GM23338 (cell line): Measurements from ENCODE around the gene TCF7. TPM values are rescaled to one million over a fixed set of nuclear protein-coding genes. Genes with fewer than 3 reads are reported as not detected.
A peak's percentile ranks its signal among the peaks of the same experiment; 100 is the strongest.

Experiments used
- ATAC-seq: fragments of 200-7000 bp; cut with Tn5 transposase; 3 replicates; pipeline ENCODE4 v1.9.1; 2020
- DNase-seq: peaks from one replicate; pipeline ENCODE4 v3.0.0-alpha.2; 2015; ENCODE audit warnings: low spot score
- H2AFZ ChIP-seq: fragments of 200-600 bp; sonication (generic); 2 replicates; pipeline ENCODE4 v1.8.0; 2016; ENCODE audit warnings: antibody characterized with exemption, mild to moderate bottlenecking, moderate library complexity
- H3F3A ChIP-seq: fragments of 200-600 bp; sonication (generic); replicated peaks from 2 replicates; pipeline ENCODE4 v1.8.0; 2017; ENCODE audit warnings: antibody characterized with exemption, mixed run types, low read depth
- H3K27ac ChIP-seq: fragments of 200-600 bp; sonication (generic); 2 replicates; pipeline ENCODE4 v1.6.1; 2016; ENCODE audit warnings: low read depth
- H3K27me3 ChIP-seq: fragments of 200-600 bp; sonication (generic); 2 replicates; pipeline ENCODE4 v1.8.0; 2016; ENCODE audit warnings: mild to moderate bottlenecking, mixed run types, moderate library complexity; ENCODE audit not compliant: insufficient read depth
- H3K36me3 ChIP-seq: fragments of 200-600 bp; sonication (generic); 2 replicates; pipeline ENCODE4 v1.8.0; 2016; ENCODE audit warnings: mild to moderate bottlenecking; ENCODE audit not compliant: insufficient read depth
- H3K4me1 ChIP-seq: fragments of 200-600 bp; sonication (generic); 2 replicates; pipeline ENCODE4 v1.8.0; 2016; ENCODE audit warnings: mild to moderate bottlenecking, moderate library complexity; ENCODE audit not compliant: insufficient read depth
- H3K4me2 ChIP-seq: fragments of 200-600 bp; sonication (generic); 2 replicates; pipeline ENCODE4 v1.7.1; 2017; ENCODE audit warnings: mixed run types
- H3K4me3 ChIP-seq: fragments of 200-600 bp; sonication (generic); 2 replicates; pipeline ENCODE4 v1.6.1; 2016; ENCODE audit warnings: mixed run types
- H3K79me2 ChIP-seq: fragments of 200-600 bp; sonication (generic); replicated peaks from 2 replicates; pipeline ENCODE4 v1.8.0; 2017; ENCODE audit warnings: mild to moderate bottlenecking; ENCODE audit not compliant: insufficient read depth
- H3K9me2 ChIP-seq: fragments of 200-600 bp; sonication (generic); 2 replicates; pipeline ENCODE4 v1.8.0; 2017; ENCODE audit not compliant: insufficient read depth
- H4K20me1 ChIP-seq: fragments of 200-600 bp; sonication (generic); replicated peaks from 2 replicates; pipeline ENCODE4 v1.8.0; 2017; ENCODE audit warnings: mild to moderate bottlenecking; ENCODE audit not compliant: insufficient read depth
- H3K27ac Mint-ChIP-seq: 2 replicates; pipeline ENCODE4 v1.8.0; 2020; ENCODE audit warnings: inconsistent platforms, mild to moderate bottlenecking, moderate library complexity, mixed read lengths
- H3K27me3 Mint-ChIP-seq: 3 replicates; pipeline ENCODE4 v1.8.0; 2022; ENCODE audit warnings: low read depth, mild to moderate bottlenecking, moderate library complexity, mixed read lengths, inconsistent platforms; ENCODE audit not compliant: insufficient read depth, poor library complexity
- H3K36me3 Mint-ChIP-seq: 3 replicates; pipeline ENCODE4 v1.8.0; 2021; ENCODE audit warnings: low read depth, mild to moderate bottlenecking, inconsistent platforms, moderate library complexity, mixed read lengths
- H3K4me1 Mint-ChIP-seq: 3 replicates; pipeline ENCODE4 v1.8.0; 2020; ENCODE audit warnings: mild to moderate bottlenecking, inconsistent platforms, mixed read lengths
- H3K4me3 Mint-ChIP-seq: 3 replicates; pipeline ENCODE4 v1.8.0; 2021; ENCODE audit warnings: moderate library complexity, mild to moderate bottlenecking, inconsistent platforms, mixed read lengths
- H3K9me3 Mint-ChIP-seq: 3 replicates; pipeline ENCODE4 v1.8.0; 2020; ENCODE audit warnings: moderate library complexity, mild to moderate bottlenecking, inconsistent platforms, mixed read lengths
- CREB1 ChIP-seq: fragments of 250-450 bp; sonication (Bioruptor Pico); IDR thresholded peaks from 2 replicates; pipeline ENCODE4 v1.5.0; 2020; ENCODE audit warnings: low read depth, mild to moderate bottlenecking, moderate library complexity
- CTCF ChIP-seq, 2 experiments: fragments of 200-600 bp in 1 of 2; sonication (generic) in 1 of 2; conservative IDR thresholded peaks; 2 replicates each; pipeline versions ENCODE4 v1.5.1 to v1.6.1; 2016 to 2017; ENCODE audit warnings: antibody characterized with exemption in 2 of 2, low read depth in 2 of 2, mild to moderate bottlenecking in 2 of 2, moderate library complexity in 1 of 2
- EZH2phosphoT487 ChIP-seq: fragments of 200-600 bp; sonication (generic); IDR thresholded peaks from one replicate; pipeline ENCODE4 v1.8.1; 2018; ENCODE audit warnings: antibody characterized with exemption; ENCODE audit not compliant: unreplicated experiment
- JUNB ChIP-seq: IDR thresholded peaks from one replicate; pipeline ENCODE4 v1.6.1; 2016; ENCODE audit warnings: antibody characterized with exemption; ENCODE audit not compliant: unreplicated experiment
- NANOG ChIP-seq: IDR thresholded peaks from 2 replicates; pipeline ENCODE4 v1.6.1; 2016; ENCODE audit warnings: antibody characterized with exemption, borderline replicate concordance
- POLR2AphosphoS5 ChIP-seq: IDR thresholded peaks from 2 replicates; pipeline ENCODE4 v1.6.1; 2016; ENCODE audit warnings: antibody characterized with exemption, low read depth
- ZNF114 ChIP-seq: fragments of 250-450 bp; sonication (Bioruptor Pico); IDR thresholded peaks from 2 replicates; pipeline ENCODE4 v1.5.0; 2020; ENCODE audit warnings: mild to moderate bottlenecking, moderate library complexity
- ZNF331 ChIP-seq: fragments of 250-450 bp; sonication (Bioruptor Pico); IDR thresholded peaks from 2 replicates; pipeline ENCODE4 v1.5.0; 2020; ENCODE audit warnings: low read depth, mild to moderate bottlenecking, moderate library complexity
- polyA plus RNA-seq: library from polyadenylated mRNA; unstranded; fragments of >200 nt; fragmentation: Nextera tagmentation; extraction: Ambion mirVana; gene quantifications from 2 replicates; pipeline ENCODE4 v1.2.1, GENCODE V29; 2016
- total RNA-seq: library from RNA; depleted of rRNA; stranded (reverse); fragments of >200 nt; shearing (Covaris generic); gene quantifications from 2 replicates; pipeline ENCODE4 v1.2.3, GENCODE V29; 2014
- TF ChIP-seq, protein P1 (sequence below): IDR thresholded peaks from one replicate; pipeline ENCODE4 v1.6.1; 2018; ENCODE audit warnings: antibody characterized with exemption; ENCODE audit not compliant: unreplicated experiment
- TF ChIP-seq, protein P2 (sequence below): fragments of 250-450 bp; sonication (Bioruptor Pico); IDR thresholded peaks from 2 replicates; pipeline ENCODE4 v1.5.0; 2020; ENCODE audit warnings: mild to moderate bottlenecking, moderate library complexity

Gene TCF7
- total and polyA plus RNA-seq, 2 experiments from 2014 or later, result 5.6 to 8.1 TPM

- no peak for ATAC-seq
- TF ChIP-seq NANOG (no peak), POLR2AphosphoS5 (no peak), ZNF331 (CRISPR knock-in tag) (no peak), CREB1 (CRISPR knock-in tag) (no peak), ZNF114 (CRISPR knock-in tag) (no peak), JUNB (no peak), CTCF (conservative IDR thresholded peaks at IDR 0.05; ENCODE audit: low read depth in 2 of 2) (no peak), EZH2phosphoT487 (no peak)
- TF ChIP-seq, protein P1, sequence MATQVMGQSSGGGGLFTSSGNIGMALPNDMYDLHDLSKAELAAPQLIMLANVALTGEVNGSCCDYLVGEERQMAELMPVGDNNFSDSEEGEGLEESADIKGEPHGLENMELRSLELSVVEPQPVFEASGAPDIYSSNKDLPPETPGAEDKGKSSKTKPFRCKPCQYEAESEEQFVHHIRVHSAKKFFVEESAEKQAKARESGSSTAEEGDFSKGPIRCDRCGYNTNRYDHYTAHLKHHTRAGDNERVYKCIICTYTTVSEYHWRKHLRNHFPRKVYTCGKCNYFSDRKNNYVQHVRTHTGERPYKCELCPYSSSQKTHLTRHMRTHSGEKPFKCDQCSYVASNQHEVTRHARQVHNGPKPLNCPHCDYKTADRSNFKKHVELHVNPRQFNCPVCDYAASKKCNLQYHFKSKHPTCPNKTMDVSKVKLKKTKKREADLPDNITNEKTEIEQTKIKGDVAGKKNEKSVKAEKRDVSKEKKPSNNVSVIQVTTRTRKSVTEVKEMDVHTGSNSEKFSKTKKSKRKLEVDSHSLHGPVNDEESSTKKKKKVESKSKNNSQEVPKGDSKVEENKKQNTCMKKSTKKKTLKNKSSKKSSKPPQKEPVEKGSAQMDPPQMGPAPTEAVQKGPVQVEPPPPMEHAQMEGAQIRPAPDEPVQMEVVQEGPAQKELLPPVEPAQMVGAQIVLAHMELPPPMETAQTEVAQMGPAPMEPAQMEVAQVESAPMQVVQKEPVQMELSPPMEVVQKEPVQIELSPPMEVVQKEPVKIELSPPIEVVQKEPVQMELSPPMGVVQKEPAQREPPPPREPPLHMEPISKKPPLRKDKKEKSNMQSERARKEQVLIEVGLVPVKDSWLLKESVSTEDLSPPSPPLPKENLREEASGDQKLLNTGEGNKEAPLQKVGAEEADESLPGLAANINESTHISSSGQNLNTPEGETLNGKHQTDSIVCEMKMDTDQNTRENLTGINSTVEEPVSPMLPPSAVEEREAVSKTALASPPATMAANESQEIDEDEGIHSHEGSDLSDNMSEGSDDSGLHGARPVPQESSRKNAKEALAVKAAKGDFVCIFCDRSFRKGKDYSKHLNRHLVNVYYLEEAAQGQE, result no peak
- TF ChIP-seq, protein P2, sequence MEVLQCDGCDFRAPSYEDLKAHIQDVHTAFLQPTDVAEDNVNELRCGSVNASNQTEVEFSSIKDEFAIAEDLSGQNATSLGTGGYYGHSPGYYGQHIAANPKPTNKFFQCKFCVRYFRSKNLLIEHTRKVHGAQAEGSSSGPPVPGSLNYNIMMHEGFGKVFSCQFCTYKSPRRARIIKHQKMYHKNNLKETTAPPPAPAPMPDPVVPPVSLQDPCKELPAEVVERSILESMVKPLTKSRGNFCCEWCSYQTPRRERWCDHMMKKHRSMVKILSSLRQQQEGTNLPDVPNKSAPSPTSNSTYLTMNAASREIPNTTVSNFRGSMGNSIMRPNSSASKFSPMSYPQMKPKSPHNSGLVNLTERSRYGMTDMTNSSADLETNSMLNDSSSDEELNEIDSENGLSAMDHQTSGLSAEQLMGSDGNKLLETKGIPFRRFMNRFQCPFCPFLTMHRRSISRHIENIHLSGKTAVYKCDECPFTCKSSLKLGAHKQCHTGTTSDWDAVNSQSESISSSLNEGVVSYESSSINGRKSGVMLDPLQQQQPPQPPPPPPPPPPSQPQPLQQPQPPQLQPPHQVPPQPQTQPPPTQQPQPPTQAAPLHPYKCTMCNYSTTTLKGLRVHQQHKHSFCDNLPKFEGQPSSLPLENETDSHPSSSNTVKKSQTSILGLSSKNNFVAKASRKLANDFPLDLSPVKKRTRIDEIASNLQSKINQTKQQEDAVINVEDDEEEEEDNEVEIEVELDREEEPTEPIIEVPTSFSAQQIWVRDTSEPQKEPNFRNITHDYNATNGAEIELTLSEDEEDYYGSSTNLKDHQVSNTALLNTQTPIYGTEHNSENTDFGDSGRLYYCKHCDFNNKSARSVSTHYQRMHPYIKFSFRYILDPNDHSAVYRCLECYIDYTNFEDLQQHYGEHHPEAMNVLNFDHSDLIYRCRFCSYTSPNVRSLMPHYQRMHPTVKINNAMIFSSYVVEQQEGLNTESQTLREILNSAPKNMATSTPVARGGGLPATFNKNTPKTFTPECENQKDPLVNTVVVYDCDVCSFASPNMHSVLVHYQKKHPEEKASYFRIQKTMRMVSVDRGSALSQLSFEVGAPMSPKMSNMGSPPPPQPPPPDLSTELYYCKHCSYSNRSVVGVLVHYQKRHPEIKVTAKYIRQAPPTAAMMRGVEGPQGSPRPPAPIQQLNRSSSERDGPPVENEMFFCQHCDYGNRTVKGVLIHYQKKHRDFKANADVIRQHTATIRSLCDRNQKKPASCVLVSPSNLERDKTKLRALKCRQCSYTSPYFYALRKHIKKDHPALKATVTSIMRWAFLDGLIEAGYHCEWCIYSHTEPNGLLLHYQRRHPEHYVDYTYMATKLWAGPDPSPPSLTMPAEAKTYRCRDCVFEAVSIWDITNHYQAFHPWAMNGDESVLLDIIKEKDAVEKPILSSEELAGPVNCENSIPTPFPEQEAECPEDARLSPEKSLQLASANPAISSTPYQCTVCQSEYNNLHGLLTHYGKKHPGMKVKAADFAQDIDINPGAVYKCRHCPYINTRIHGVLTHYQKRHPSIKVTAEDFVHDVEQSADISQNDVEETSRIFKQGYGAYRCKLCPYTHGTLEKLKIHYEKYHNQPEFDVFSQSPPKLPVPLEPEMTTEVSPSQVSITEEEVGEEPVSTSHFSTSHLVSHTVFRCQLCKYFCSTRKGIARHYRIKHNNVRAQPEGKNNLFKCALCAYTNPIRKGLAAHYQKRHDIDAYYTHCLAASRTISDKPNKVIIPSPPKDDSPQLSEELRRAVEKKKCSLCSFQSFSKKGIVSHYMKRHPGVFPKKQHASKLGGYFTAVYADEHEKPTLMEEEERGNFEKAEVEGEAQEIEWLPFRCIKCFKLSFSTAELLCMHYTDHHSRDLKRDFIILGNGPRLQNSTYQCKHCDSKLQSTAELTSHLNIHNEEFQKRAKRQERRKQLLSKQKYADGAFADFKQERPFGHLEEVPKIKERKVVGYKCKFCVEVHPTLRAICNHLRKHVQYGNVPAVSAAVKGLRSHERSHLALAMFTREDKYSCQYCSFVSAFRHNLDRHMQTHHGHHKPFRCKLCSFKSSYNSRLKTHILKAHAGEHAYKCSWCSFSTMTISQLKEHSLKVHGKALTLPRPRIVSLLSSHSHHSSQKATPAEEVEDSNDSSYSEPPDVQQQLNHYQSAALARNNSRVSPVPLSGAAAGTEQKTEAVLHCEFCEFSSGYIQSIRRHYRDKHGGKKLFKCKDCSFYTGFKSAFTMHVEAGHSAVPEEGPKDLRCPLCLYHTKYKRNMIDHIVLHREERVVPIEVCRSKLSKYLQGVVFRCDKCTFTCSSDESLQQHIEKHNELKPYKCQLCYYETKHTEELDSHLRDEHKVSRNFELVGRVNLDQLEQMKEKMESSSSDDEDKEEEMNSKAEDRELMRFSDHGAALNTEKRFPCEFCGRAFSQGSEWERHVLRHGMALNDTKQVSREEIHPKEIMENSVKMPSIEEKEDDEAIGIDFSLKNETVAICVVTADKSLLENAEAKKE (CRISPR knock-in tag), result no peak
- Mint-ChIP-seq H3K27ac (0 out of 2 replicates have a peak overlapping the region, but pooled peaks have one; percentile 36), H3K4me1 (no peaks in the 10 kb centered on the region), H3K27me3 (peaks cover 6% of the 10 kb centered on the region), H3K9me3 (no peaks in the 10 kb centered on the region), H3K4me3 (no peak overlapping the region), H3K36me3 (peaks cover 39% of the 10 kb centered on the region)
- H3K4me1 ChIP-seq, result 0 out of 2 replicates have a peak, but pooled peaks cover 6% of the 10 kb centered on the region
- peaks cover 11% of the 10 kb centered on the region for H3K79me2 ChIP-seq
- 0 out of 2 replicates have a peak overlapping the region, but pooled peaks have one; percentile 39 for H3K27ac ChIP-seq
- no peaks in the 10 kb centered on the region for H3K27me3 ChIP-seq
- no peak overlapping the region for H3K4me3 ChIP-seq
- no peaks in the 10 kb centered on the region for H3K9me2 ChIP-seq
- peaks cover 35% of the 10 kb centered on the region for H4K20me1 ChIP-seq
- H3K36me3 ChIP-seq, result peaks cover 9% of the 10 kb centered on the region
- H3F3A ChIP-seq, result peaks cover 8% of the 10 kb centered on the region; the same call in 1 of the 2 replicates
- no peak for DNase-seq
- H3K4me2 ChIP-seq, result no peak overlapping the region
- no peak overlapping the region for H2AFZ ChIP-seq
Measured at GRCh38 chr5:134146651-134147518, 32.4 kb downstream of the TCF7 start.
